K562 (cell line): ENCODE data around the gene ARPC1A. TPM values are rescaled to one million over a fixed set of nuclear protein-coding genes. Genes with fewer than 3 reads are reported as not detected.
A peak's percentile ranks its signal among the peaks of the same experiment; 100 is the strongest.

Source experiments
- CXXC5 ChIP-seq: fragments of 250-450 bp; sonication (Bioruptor Pico); IDR thresholded peaks from 2 replicates; pipeline ENCODE4 v1.8.0; 2022; ENCODE audit warnings: inconsistent platforms, mild to moderate bottlenecking, moderate library complexity
- EGR1 ChIP-seq: fragments of 450-650 bp; conservative IDR thresholded peaks from 2 replicates; pipeline ENCODE4 v1.6.1; 2017; ENCODE audit warnings: mild to moderate bottlenecking
- EHMT2 ChIP-seq: fragments of 450-650 bp; IDR thresholded peaks from 2 replicates; pipeline ENCODE4 v1.6.1; 2018; ENCODE audit warnings: antibody characterized with exemption
- FOXJ3 ChIP-seq: sonication (generic); formaldehyde crosslinking; IDR thresholded peaks from 2 replicates; pipeline ENCODE4 v1.4.0; 2020; ENCODE audit warnings: mild to moderate bottlenecking, missing genetic modification reagents
- FUS ChIP-seq: fragments of 200-400 bp; formaldehyde crosslinking; optimal IDR thresholded peaks from 2 replicates; pipeline ENCODE3; 2017; ENCODE audit warnings: low read depth, low read length
- HMGXB4 ChIP-seq: sonication (generic); formaldehyde crosslinking; IDR thresholded peaks from 2 replicates; pipeline ENCODE4 v1.8.1; 2023; ENCODE audit warnings: mild to moderate bottlenecking, missing genetic modification reagents
- HNRNPUL1 ChIP-seq: fragments of 200-400 bp; formaldehyde crosslinking; IDR thresholded peaks from 2 replicates; pipeline ENCODE4 v1.6.1; 2017; ENCODE audit warnings: low read length
- JUND ChIP-seq, 2 experiments: IDR thresholded peaks; 2 replicates in 1 of 2; 3 replicates in 1 of 2; pipeline ENCODE4 v1.6.1; 2011; ENCODE audit warnings: borderline replicate concordance in 2 of 2, low read depth in 2 of 2, low read length in 2 of 2, improper control_type of control experiment in 1 of 2, missing biosample characterization in 1 of 2, missing genetic modification characterization in 1 of 2, missing genetic modification reagents in 1 of 2
- MLLT1 ChIP-seq, 2 experiments: fragments of 450-650 bp; IDR thresholded peaks; 2 replicates each; pipeline ENCODE4 v1.6.1; 2016
- POLR2AphosphoS5 ChIP-seq: IDR thresholded peaks from 2 replicates; pipeline ENCODE4 v1.6.1; 2011; ENCODE audit warnings: mild to moderate bottlenecking, low read depth, low read length, moderate library complexity; ENCODE audit not compliant: control insufficient read depth, insufficient read depth
- SFPQ ChIP-seq: fragments of 200-400 bp; formaldehyde crosslinking; IDR thresholded peaks from 2 replicates; pipeline ENCODE4 v1.6.1; 2017; ENCODE audit warnings: mild to moderate bottlenecking, low read depth, low read length, moderate library complexity
- SMARCA4 ChIP-seq: fragments of 450-650 bp; IDR thresholded peaks from 2 replicates; pipeline ENCODE4 v1.6.1; 2016
- SMARCE1 ChIP-seq: fragments of 450-650 bp; IDR thresholded peaks from 2 replicates; pipeline ENCODE4 v1.7.1; 2016; ENCODE audit warnings: mild to moderate bottlenecking
- STAT6 ChIP-seq: sonication (generic); formaldehyde crosslinking; IDR thresholded peaks from 2 replicates; pipeline ENCODE4 v1.8.1; 2023; ENCODE audit warnings: mild to moderate bottlenecking, missing genetic modification reagents
- ZBTB12 ChIP-seq: fragments of 250-450 bp; sonication (Bioruptor Pico); IDR thresholded peaks from 2 replicates; pipeline ENCODE4 v1.4.0; 2020
- ZFX ChIP-seq: sonication (generic); formaldehyde crosslinking; IDR thresholded peaks from 2 replicates; pipeline ENCODE4 v1.8.0; 2022; ENCODE audit warnings: mild to moderate bottlenecking, missing genetic modification reagents, moderate library complexity
- ZKSCAN3 ChIP-seq: fragments of 250-450 bp; sonication (Bioruptor Pico); IDR thresholded peaks from 2 replicates; pipeline ENCODE4 v1.4.0; 2020
- ZNF124 ChIP-seq: sonication (generic); formaldehyde crosslinking; IDR thresholded peaks from 2 replicates; pipeline ENCODE4 v1.8.1; 2022; ENCODE audit warnings: missing genetic modification reagents
- ZNF589 ChIP-seq: fragments of 200-800 bp; sonication (Bioruptor generic); IDR thresholded peaks from 2 replicates; pipeline ENCODE4 v1.6.1; 2016; ENCODE audit warnings: low read depth, missing genetic modification characterization, missing compliant biosample characterization
- polyA plus RNA-seq, 8 experiments: library from polyadenylated mRNA; depleted of rRNA in 4 of 8; stranded (reverse) in 5 of 8; unstranded in 3 of 8; fragments of >200 nt; fragmentation: Nextera tagmentation in 2 of 8; fragmentation: Illumina TruSeq in 1 of 8; extraction: Ambion mirVana in 2 of 8; extraction: Trizol in 1 of 8; gene quantifications; 2 replicates each; pipeline versions ENCODE4 v1.2.1 to v1.2.3, GENCODE V29; 2011 to 2014; ENCODE audit warnings: inconsistent platforms in 1 of 8, missing spikeins in 1 of 8
- total RNA-seq, 7 experiments: library from RNA; depleted of rRNA in 6 of 7; stranded (reverse); fragments of >200 nt in 6 of 7; fragmentation: Illumina TruSeq in 2 of 7; extraction: Trizol in 2 of 7; gene quantifications; 2 replicates each; pipeline versions ENCODE4 v1.2.1 to v1.2.3, GENCODE V29; 2011 to 2021; ENCODE audit warnings: low replicate concordance in 1 of 7

ARPC1A gene
- total and polyA plus RNA-seq, 9 of the 15 experiments (the other 6 are each of a cell fraction or from before 2014, with no cell fraction given): 39.5 to 151 (median 86.1) TPM

- no peak for TF ChIP-seq SFPQ
- 0 out of 2 replicates have a peak, but pooled peaks have one; percentile 22 for TF ChIP-seq EGR1
- no peak for TF ChIP-seq ZFX (CRISPR knock-in tag)
- no peak for TF ChIP-seq HNRNPUL1
- TF ChIP-seq HMGXB4 (CRISPR knock-in tag): no peak
- no peak for TF ChIP-seq STAT6 (CRISPR knock-in tag)
- TF ChIP-seq EHMT2: peak; percentile 23; the same call in 1 of the 2 replicates
- TF ChIP-seq FOXJ3 (CRISPR knock-in tag): no peak
- peak in 1 of 2 experiments; percentile 71; a peak in 2 of 4 replicates for TF ChIP-seq MLLT1 (IDR thresholded peaks at IDR 0.05)
- TF ChIP-seq ZNF589: no peak
- TF ChIP-seq SMARCE1: peak; percentile 78
- TF ChIP-seq FUS: no peak
- no peak for TF ChIP-seq ZNF124
- no peak for TF ChIP-seq POLR2AphosphoS5
- peak; percentile 77; the same call in 1 of the 2 replicates for TF ChIP-seq JUND (IDR thresholded peaks at IDR 0.05; ENCODE audit: borderline replicate concordance, low read depth, low read length)
- TF ChIP-seq JUND (tag; IDR thresholded peaks at IDR 0.05; ENCODE audit: borderline replicate concordance, low read depth, low read length): peak; percentile 48; the same call in 1 of the 3 replicates
- TF ChIP-seq ZKSCAN3: no peak
- no peak for TF ChIP-seq ZBTB12 (CRISPR knock-in tag)
- TF ChIP-seq SMARCA4: peak; percentile 81
- no peak; the same call in 1 of the 2 replicates for TF ChIP-seq CXXC5 (CRISPR knock-in tag)
Observed at GRCh38 chr7:99369767-99370391, 44.2 kb downstream of the ARPC1A start (continued).
